Fibroblast of villous mesenchyme (primary cell): ENCODE measurements around the gene TNFRSF9. TPM values are rescaled to one million over a fixed set of nuclear protein-coding genes. Genes with fewer than 3 reads are reported as not detected.

Source experiments
- DNase-seq: peaks from one replicate; pipeline ENCODE4 v3.0.0-alpha.2; 2010; ENCODE audit warnings: low read depth
- H3K4me3 ChIP-seq: 2 replicates; pipeline ENCODE4 v1.5.1; 2011; ENCODE audit warnings: low read depth, mild to moderate bottlenecking, low read length
- total RNA-seq: library from RNA; depleted of rRNA; stranded (reverse); fragments of >200 nt; gene quantifications from 2 replicates; pipeline ENCODE4 v1.2.3, GENCODE V29; 2012
- TF ChIP-seq, protein P1 (sequence below): IDR thresholded peaks from 2 replicates; pipeline ENCODE4 v1.5.1; 2012; ENCODE audit warnings: low read depth, mild to moderate bottlenecking, low read length; ENCODE audit not compliant: insufficient read depth

TNFRSF9 gene
- total RNA-seq, 1 donor, result 0.43 TPM

DNA sequence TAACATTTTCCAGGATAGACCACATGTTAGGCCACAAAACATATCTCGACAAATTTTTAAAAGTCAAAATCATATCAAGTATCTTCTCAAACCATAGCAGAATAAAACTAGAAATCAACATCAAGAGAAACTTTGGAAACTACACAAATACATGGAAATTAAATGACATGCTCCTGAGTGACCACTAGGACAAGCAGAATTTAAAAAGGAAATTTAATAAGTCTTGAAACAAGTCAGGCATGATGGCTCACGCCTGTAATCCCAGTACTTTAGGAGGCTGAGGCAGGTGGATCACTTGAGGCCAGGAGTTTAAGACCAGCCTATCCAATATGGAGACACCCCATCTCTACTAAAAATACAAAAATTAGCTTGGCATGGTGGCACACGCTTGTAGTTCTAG is 61.4 kb downstream of the TNFRSF9 start:
- H3K4me3 ChIP-seq, result no peak overlapping the region
- no peak for DNase-seq
- TF ChIP-seq, protein P1, sequence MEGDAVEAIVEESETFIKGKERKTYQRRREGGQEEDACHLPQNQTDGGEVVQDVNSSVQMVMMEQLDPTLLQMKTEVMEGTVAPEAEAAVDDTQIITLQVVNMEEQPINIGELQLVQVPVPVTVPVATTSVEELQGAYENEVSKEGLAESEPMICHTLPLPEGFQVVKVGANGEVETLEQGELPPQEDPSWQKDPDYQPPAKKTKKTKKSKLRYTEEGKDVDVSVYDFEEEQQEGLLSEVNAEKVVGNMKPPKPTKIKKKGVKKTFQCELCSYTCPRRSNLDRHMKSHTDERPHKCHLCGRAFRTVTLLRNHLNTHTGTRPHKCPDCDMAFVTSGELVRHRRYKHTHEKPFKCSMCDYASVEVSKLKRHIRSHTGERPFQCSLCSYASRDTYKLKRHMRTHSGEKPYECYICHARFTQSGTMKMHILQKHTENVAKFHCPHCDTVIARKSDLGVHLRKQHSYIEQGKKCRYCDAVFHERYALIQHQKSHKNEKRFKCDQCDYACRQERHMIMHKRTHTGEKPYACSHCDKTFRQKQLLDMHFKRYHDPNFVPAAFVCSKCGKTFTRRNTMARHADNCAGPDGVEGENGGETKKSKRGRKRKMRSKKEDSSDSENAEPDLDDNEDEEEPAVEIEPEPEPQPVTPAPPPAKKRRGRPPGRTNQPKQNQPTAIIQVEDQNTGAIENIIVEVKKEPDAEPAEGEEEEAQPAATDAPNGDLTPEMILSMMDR, result no peak

DNA sequence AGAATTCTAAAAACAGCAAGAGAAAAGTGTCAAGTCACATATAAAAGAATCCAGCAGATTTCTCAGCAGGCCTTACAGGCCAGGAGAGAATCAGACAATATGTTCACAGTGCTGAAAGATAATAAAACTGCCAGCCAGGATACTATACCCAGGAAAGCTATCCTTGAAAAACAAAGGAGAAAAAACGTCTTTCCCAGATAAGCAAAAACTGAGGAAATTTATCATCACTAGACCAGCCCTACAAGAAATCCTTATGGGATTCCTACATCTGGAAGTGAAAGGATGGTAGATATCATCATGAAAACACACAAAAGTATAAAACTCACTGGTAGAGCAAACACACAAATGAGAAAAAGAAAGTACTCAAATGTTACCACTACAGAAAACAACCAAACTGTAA is 62.6 kb downstream of the TNFRSF9 start:
- TF ChIP-seq, protein P1, result no peak
- no peak for DNase-seq
- no peak overlapping the region for H3K4me3 ChIP-seq

DNA sequence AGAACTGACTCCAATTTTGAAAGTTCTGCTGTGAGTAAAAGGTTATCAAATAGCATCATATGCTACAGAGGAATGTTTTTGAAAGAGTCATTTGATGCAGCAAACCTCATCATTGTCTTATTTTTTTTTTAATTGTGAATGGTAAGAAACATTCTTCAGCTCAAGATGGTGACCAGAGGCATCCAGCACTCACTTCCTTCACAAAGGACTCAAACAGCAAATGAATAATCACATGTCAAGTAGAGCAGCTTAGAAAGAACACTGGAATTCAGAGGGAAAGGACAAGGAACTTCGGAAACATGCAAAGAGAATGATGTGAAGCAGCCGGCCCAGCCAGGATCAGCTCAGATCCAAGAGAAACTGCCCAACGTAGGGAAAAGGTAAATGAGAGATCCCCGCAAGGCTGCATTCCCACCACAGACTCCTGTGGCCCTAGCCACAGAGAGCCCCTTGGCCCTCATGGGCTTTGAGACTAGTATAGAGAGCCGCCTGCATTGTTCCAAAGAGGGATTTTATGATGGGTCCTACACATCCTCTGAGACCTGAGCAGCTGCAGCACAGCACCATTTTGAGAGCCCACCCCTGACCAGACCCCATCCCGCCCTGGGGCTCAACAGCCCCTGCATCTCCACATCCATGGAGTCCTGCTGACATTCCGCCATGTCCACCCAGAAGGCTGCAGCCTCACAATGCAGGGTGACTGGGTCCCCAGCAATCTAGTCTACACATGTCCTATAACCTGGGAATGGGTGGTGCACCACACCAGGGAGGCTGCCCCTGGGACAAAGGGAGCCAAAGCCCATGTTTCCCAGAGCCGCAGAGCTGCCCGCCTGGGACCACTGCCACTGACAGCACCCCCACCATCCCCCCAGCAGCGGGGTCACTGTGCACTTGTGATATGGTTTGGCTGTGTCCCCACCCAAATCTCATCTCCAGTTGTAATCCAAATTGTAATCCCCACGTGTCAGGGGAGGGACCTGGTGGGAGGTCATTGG is 66.5 kb downstream of the TNFRSF9 start:
- TF ChIP-seq, protein P1, result no peak
- DNase-seq, result no peak
- H3K4me3 ChIP-seq, result no peak overlapping the region

DNA sequence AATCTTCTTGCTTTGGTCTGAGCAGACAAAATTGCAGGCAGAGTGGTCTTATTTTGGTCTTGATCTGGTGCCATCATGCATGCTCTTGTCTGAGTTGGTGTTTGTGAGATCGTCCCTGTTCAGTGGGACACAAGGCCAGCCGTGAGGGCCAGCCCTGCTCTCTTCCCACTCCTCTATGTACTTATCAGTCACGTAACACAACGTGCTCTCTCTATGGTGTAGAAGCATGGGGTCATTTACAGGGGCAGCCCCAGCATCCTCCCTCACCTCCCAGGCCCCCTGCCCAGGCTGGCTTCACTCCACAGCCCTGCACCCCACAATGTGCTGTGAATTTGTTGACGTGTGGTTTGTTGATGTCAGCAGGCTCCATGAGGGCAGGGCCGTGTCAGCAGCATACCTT is 69.5 kb downstream of the TNFRSF9 start:
- TF ChIP-seq, protein P1, result no peak
- no peak overlapping the region for H3K4me3 ChIP-seq
- DNase-seq, result no peak

DNA sequence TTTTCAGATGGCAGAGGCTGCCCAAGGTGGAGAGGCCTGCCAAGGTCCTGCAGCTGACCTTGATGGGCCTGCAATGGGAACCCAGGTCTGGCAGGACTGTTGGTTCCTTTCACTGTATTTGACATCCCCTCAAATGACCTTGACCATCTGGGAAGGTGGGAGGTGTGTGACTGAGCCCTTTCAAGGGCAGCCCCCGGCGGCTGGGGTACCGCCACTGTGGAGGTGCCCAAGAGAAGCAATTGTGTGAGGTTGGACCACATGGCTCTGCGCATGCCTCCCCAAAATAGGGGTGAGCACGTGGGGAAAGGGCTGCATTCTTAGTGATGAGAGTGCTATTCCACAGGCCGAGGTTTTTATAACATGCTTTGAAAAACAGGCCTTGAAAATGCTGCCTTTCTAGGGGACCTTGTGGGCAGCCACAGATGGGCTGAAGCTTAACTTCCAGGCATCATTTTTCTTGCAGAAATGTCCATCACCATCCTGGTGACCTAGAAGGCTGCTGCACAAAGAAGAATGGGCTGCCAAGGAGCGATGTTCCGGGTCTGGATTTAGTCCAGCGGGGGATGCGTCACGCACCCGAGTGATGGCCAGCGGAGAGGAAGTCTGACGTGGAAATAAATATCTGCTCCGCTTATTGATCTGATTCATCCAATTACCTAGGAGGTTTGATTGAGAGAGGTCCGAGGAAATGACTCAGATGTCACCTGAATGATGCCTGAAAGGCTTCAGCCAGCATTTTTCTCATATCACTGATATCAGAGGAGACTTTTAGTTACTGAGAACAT is 71.3 kb downstream of the TNFRSF9 start:
- TF ChIP-seq, protein P1, result no peak
- no peak for DNase-seq
- no peak overlapping the region for H3K4me3 ChIP-seq

DNA sequence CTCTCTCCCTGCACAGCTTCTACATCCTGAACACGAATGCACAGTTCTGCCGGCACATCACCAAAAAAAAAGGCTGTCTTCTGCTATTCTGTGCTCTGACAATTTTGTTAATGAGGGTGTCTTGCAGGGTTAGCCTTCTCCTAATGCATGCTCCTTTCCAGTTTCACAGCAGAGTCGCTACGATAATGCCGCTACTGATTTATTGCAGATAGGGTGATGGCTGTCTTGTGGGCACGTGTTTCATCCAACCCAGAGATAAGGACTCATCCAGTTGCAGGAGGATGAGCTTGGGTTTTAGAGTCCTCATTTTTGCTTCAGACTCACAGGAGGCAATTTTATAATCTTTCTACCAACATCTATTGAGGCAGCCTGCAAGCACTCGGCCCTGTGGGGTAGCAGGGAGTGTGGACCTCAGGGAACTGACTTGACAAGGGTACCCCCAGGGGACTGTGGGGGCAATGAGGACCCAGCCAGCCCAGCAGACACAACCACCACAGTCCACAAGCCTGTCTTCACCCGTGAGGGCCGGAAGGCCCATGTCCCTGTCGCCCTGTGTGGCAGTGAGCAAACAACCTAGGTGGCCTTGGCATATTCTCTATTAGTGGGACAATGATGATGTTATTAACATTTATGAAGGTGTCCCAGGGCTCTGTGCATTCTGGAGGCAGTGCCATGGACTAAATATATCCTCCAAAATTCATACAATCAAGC is 72.4 kb downstream of the TNFRSF9 start:
- TF ChIP-seq, protein P1, result no peak
- DNase-seq, result no peak
- no peak overlapping the region for H3K4me3 ChIP-seq
